ENCODE measurements around the gene CFAP54.

The CFAP54 gene

GRCh38 chr12:96751626-96752025 is 262.2 kb downstream of the CFAP54 start:
- DNase-seq (ENCODE audit: low spot score), result no peak

- DNase-seq (ENCODE audit: low spot score), result no peak
Measured at GRCh38 chr12:96752211-96752610, 262.8 kb downstream of the CFAP54 start.

- no peak for DNase-seq (ENCODE audit: low spot score)
Measured at GRCh38 chr12:96766232-96766631, 276.9 kb downstream of the CFAP54 start.

- DNase-seq (ENCODE audit: low spot score), result no peak
Measured at GRCh38 chr12:96769400-96769799, 280.0 kb downstream of the CFAP54 start.

- no peak for DNase-seq (ENCODE audit: low spot score)
Measured at GRCh38 chr12:96770219-96771102, 281.1 kb downstream of the CFAP54 start.

- DNase-seq (ENCODE audit: low spot score), result no peak
Measured at GRCh38 chr12:96773031-96773430, 283.7 kb downstream of the CFAP54 start.

- DNase-seq (ENCODE audit: low spot score), result no peak
Measured at GRCh38 chr12:96774496-96775256, 285.3 kb downstream of the CFAP54 start.

GRCh38 chr12:96776908-96777307 is 287.5 kb downstream of the CFAP54 start:
- no peak for DNase-seq (ENCODE audit: low spot score)

- no peak for DNase-seq (ENCODE audit: low spot score)
Measured at GRCh38 chr12:96780330-96780729, 291.0 kb downstream of the CFAP54 start.

- DNase-seq (ENCODE audit: low spot score), result no peak
Measured at GRCh38 chr12:96786791-96787190, 297.4 kb downstream of the CFAP54 start.

GRCh38 chr12:96803969-96804368 is 314.6 kb downstream of the CFAP54 start:
- DNase-seq (ENCODE audit: low spot score), result no peak

- DNase-seq (ENCODE audit: low spot score), result no peak
Measured at GRCh38 chr12:96806272-96806671, 316.9 kb downstream of the CFAP54 start.

GRCh38 chr12:96807741-96808140 is 318.4 kb downstream of the CFAP54 start:
- no peak for DNase-seq (ENCODE audit: low spot score)

GRCh38 chr12:96808587-96808986 is 319.2 kb downstream of the CFAP54 start:
- no peak for DNase-seq (ENCODE audit: low spot score)

- no peak for DNase-seq (ENCODE audit: low spot score)
Measured at GRCh38 chr12:96809522-96809921, 320.1 kb downstream of the CFAP54 start.

- DNase-seq (ENCODE audit: low spot score), result no peak
Measured at GRCh38 chr12:96810057-96810456, 320.7 kb downstream of the CFAP54 start.

- DNase-seq (ENCODE audit: low spot score), result no peak
Measured at GRCh38 chr12:96810477-96810876, 321.1 kb downstream of the CFAP54 start.

- DNase-seq (ENCODE audit: low spot score), result no peak
Measured at GRCh38 chr12:96811083-96811482, 321.7 kb downstream of the CFAP54 start.

GRCh38 chr12:96812153-96812552 is 322.8 kb downstream of the CFAP54 start:
- DNase-seq (ENCODE audit: low spot score), result no peak

- no peak for DNase-seq (ENCODE audit: low spot score)
Measured at GRCh38 chr12:96814200-96814599, 324.8 kb downstream of the CFAP54 start.

- DNase-seq (ENCODE audit: low spot score), result no peak
Measured at GRCh38 chr12:96821592-96821991, 332.2 kb downstream of the CFAP54 start.

- DNase-seq (ENCODE audit: low spot score), result no peak
Measured at GRCh38 chr12:96822641-96823040, 333.3 kb downstream of the CFAP54 start.

All from hematopoietic multipotent progenitor cell treated with erythropoietin and hydrocortisone succinate and interleukin-3 and kit ligand, for 15 days (in vitro differentiated cells).